ENCODE data around the gene ENTPD8. TPM values are rescaled to one million over a fixed set of nuclear protein-coding genes. Genes with fewer than 3 reads are reported as not detected.
A peak's percentile ranks its signal among the peaks of the same experiment; 100 is the strongest.

Gene ENTPD8
- total and polyA plus RNA-seq, 2 of the 13 experiments (the other 11 are each of a cell fraction or from before 2014, with no cell fraction given): 0.26 to 0.44 TPM

- no peak for TF ChIP-seq RNF219 (CRISPR knock-in tag; IDR thresholded peaks at IDR 0.05)
- TF ChIP-seq MAZ (IDR thresholded peaks at IDR 0.05; ENCODE audit: borderline replicate concordance, low read depth, low read length): no peak
- peak; percentile 31; the same call in 1 of the 2 replicates for TF ChIP-seq MAZ (CRISPR knock-in tag; IDR thresholded peaks at IDR 0.05; ENCODE audit: low read depth)
- TF ChIP-seq SOX5 (CRISPR knock-in tag; IDR thresholded peaks at IDR 0.05; ENCODE audit: borderline replicate concordance): no peak
- TF ChIP-seq ZNF749 (CRISPR knock-in tag; IDR thresholded peaks at IDR 0.05; ENCODE audit: borderline replicate concordance): no peak
- TF ChIP-seq ZNF670 (CRISPR knock-in tag; IDR thresholded peaks at IDR 0.05; ENCODE audit: borderline replicate concordance): no peak
- TF ChIP-seq ARID4A (CRISPR knock-in tag; IDR thresholded peaks at IDR 0.05; ENCODE audit: borderline replicate concordance): no peak; the same call in 1 of the 2 replicates
- TF ChIP-seq ISL2 (CRISPR knock-in tag; IDR thresholded peaks at IDR 0.05): no peak
- no peak for TF ChIP-seq GZF1 (CRISPR knock-in tag; IDR thresholded peaks at IDR 0.05)
- no peak for TF ChIP-seq TEAD3 (CRISPR knock-in tag; optimal IDR thresholded peaks at IDR 0.05; ENCODE audit: borderline replicate concordance)
- no peak for TF ChIP-seq NBN (conservative IDR thresholded peaks at IDR 0.05)
- TF ChIP-seq ZNF281 (CRISPR knock-in tag; IDR thresholded peaks at IDR 0.05; ENCODE audit: borderline replicate concordance): no peak; the same call in 1 of the 2 replicates
- TF ChIP-seq GLI4 (CRISPR knock-in tag; IDR thresholded peaks at IDR 0.05; ENCODE audit: borderline replicate concordance): no peak
- TF ChIP-seq MEF2D (CRISPR knock-in tag; IDR thresholded peaks at IDR 0.05): peak; percentile 44; the same call in 1 of the 2 replicates
- no peak for TF ChIP-seq NFATC3 (CRISPR knock-in tag; IDR thresholded peaks at IDR 0.05)
- no peak for TF ChIP-seq SUZ12 (IDR thresholded peaks at IDR 0.05; ENCODE audit: low read depth, low read length)
- TF ChIP-seq FOXP4 (CRISPR knock-in tag; IDR thresholded peaks at IDR 0.05): no peak
- TF ChIP-seq ZNF841 (CRISPR knock-in tag; IDR thresholded peaks at IDR 0.05; ENCODE audit: borderline replicate concordance): no peak
Observed at GRCh38 chr9:137459601-137460362, 18.6 kb upstream of the ENTPD8 start (continued).
